Activated B cell treated with CpG ODN at 0.5 μM for 24 hours (primary cell): ENCODE results near the gene STXBP2. TPM values are rescaled to one million over a fixed set of nuclear protein-coding genes. Genes with fewer than 3 reads are reported as not detected.

Experiments used
- ATAC-seq: fragments of 200-7000 bp; cut with Tn5 transposase; one replicate; pipeline ENCODE4 v1.10.0; 2021; ENCODE audit warnings: low read depth, mild to moderate bottlenecking, moderate library complexity
- CTCF ChIA-PET: fragments of 350-600 bp; sonication (Branson Sonifier 250); formaldehyde crosslinking; loops from one replicate; lab custom pipeline; 2021; ENCODE audit warnings: antibody characterized with exemption; lab: Charles Lee
- POLR2A ChIA-PET: fragments of 350-600 bp; sonication (Branson Sonifier 250); formaldehyde crosslinking; loops from one replicate; lab custom pipeline; 2021; ENCODE audit warnings: antibody characterized with exemption; lab: Charles Lee
- DNase-seq: peaks from one replicate; pipeline ENCODE4 v3.0.0; 2022
- H3K27ac Mint-ChIP-seq: one replicate; pipeline ENCODE4 v1.8.0; 2020; ENCODE audit warnings: mixed read lengths
- H3K27me3 Mint-ChIP-seq: one replicate; pipeline ENCODE4 v1.8.0; 2021; ENCODE audit warnings: mixed read lengths
- H3K36me3 Mint-ChIP-seq: one replicate; pipeline ENCODE4 v1.8.0; 2021; ENCODE audit warnings: low read depth, mixed read lengths
- H3K4me1 Mint-ChIP-seq: one replicate; pipeline ENCODE4 v1.8.0; 2021; ENCODE audit warnings: mixed read lengths
- H3K4me3 Mint-ChIP-seq: one replicate; pipeline ENCODE4 v1.8.0; 2020; ENCODE audit warnings: mild to moderate bottlenecking, mixed read lengths
- H3K9me3 Mint-ChIP-seq: one replicate; pipeline ENCODE4 v1.8.0; 2020; ENCODE audit warnings: mixed read lengths
- intact Hi-C: fragments of 100-400 bp; cut with micrococcal nuclease; formaldehyde crosslinking; loops from one replicate; pipeline ENCODE4 v1.15.1; 2024
- total RNA-seq: library from RNA; stranded (reverse); gene quantifications from 2 replicates; pipeline ENCODE4 v1.2.3, GENCODE V29; 2022
- TF ChIP-seq, protein P1 (sequence below): fragments of 200-600 bp; IDR thresholded peaks from one replicate; pipeline ENCODE4 v1.8.0; 2022; ENCODE audit warnings: antibody characterized with exemption, mild to moderate bottlenecking

STXBP2 gene
- total RNA-seq, 1 donor from 2014 or later: 176 TPM

DNA sequence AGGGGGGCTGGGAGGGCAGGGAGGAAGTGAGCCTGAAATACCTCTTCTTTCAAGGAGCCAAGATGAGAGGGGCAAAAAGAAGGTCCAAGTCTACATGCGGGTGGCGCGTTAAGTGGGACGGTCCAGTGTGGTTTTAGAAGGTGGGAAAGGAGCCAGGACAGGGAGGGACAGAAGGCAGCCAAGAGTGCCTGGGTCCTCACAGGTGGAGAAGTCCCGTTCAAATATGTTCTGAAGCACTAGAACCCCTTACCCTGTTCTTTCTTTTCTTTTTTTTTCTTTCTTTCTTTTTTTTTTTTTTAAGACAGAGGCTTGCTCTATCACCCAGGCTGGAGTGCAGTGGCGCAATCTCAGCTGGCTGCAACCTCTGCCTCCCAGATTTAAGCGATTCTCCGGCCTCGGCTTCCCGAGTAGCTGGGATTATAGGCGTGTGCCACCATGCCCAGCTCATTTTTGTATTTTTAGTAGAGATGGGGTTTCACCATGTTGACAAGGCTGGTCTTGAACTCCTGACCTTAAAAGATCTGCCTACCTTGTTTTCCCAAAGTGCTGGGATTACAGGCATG, 33.9 kb upstream of the STXBP2 start:
- intact Hi-C loops: no loop called here
- H3K9me3 Mint-ChIP-seq: no peaks in the 10 kb centered on the region
- CTCF ChIA-PET: no interaction called here
- ATAC-seq (no peak), DNase-seq (no peak)
- peaks cover 21% of the 10 kb centered on the region for H3K27me3 Mint-ChIP-seq
- no peaks in the 10 kb centered on the region for H3K36me3 Mint-ChIP-seq
- POLR2A ChIA-PET: no interaction called here
- H3K4me1 Mint-ChIP-seq: no peaks in the 10 kb centered on the region
- no peak overlapping the region for H3K4me3 Mint-ChIP-seq
- TF ChIP-seq, protein P1, sequence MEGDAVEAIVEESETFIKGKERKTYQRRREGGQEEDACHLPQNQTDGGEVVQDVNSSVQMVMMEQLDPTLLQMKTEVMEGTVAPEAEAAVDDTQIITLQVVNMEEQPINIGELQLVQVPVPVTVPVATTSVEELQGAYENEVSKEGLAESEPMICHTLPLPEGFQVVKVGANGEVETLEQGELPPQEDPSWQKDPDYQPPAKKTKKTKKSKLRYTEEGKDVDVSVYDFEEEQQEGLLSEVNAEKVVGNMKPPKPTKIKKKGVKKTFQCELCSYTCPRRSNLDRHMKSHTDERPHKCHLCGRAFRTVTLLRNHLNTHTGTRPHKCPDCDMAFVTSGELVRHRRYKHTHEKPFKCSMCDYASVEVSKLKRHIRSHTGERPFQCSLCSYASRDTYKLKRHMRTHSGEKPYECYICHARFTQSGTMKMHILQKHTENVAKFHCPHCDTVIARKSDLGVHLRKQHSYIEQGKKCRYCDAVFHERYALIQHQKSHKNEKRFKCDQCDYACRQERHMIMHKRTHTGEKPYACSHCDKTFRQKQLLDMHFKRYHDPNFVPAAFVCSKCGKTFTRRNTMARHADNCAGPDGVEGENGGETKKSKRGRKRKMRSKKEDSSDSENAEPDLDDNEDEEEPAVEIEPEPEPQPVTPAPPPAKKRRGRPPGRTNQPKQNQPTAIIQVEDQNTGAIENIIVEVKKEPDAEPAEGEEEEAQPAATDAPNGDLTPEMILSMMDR: no peak
- H3K27ac Mint-ChIP-seq: no peak overlapping the region

GRCh38 chr19:7603919-7604318, 33.0 kb upstream of the STXBP2 start:
- POLR2A ChIA-PET: interaction anchor here (0.6 kb wide), 1 partner anchor 582 kb away, joined by 8 read pairs; no protein-coding TSS in a partner anchor
- Mint-ChIP-seq H3K4me1 (no peaks in the 10 kb centered on the region), H3K27me3 (peaks cover 13% of the 10 kb centered on the region), H3K9me3 (no peaks in the 10 kb centered on the region), H3K27ac (no peak overlapping the region), H3K36me3 (no peaks in the 10 kb centered on the region), H3K4me3 (no peak overlapping the region)
- intact Hi-C loops: no loop called here
- TF ChIP-seq, protein P1: no peak
- DNase-seq (no peak), ATAC-seq (no peak)
- CTCF ChIA-PET: no interaction called here

DNA sequence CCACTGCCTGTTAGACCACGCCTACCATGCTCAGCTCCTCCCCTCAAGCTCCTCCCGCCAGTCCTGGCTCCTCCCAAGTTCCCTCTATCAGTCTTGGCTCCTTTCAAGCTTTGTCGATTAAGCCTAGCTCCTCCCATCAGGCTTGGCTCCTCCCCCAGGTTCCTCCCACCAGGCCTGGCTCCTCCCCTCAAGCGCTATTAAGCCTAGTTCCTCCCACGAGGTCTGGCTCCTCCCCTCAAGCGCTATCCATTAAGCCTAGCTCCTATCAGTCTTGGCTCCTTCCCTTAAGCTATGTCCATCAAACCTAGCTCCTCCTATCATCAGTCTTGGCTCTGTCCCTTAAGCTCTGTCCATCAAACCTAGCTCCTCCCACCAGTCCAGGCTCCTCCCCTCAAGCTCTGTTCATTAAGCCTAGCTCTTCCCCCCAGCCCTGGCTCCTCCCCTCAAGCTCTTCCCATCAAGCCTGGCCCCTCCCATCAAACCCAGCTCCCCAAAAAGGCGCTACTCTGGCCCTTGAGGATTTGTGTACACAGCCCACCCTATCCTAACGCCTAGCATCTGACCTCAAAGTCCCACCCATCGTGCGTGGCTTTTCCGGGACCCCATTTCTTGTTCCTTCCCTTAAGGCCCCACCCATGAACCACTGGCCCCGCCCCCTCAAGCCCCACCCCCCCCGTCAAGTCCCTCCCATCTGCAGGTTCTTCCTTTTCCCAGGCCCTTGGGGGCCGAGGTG, 31.3 kb upstream of the STXBP2 start:
- ATAC-seq (peak; percentile 61), DNase-seq (no peak)
- Mint-ChIP-seq H3K9me3 (no peaks in the 10 kb centered on the region), H3K36me3 (no peaks in the 10 kb centered on the region), H3K4me3 (no peak overlapping the region), H3K4me1 (no peaks in the 10 kb centered on the region), H3K27ac (no peak overlapping the region), H3K27me3 (peaks cover 13% of the 10 kb centered on the region)
- CTCF ChIA-PET: no interaction called here
- TF ChIP-seq, protein P1: no peak
- POLR2A ChIA-PET: interaction anchor here (0.5 to 0.6 kb wide), 2 partner anchors 53 to 485 kb away, joined by 4 to 6 read pairs; no protein-coding TSS in a partner anchor
- intact Hi-C loops: no loop called here

- POLR2A ChIA-PET: no interaction called here
Observed at GRCh38 chr19:7606289-7606688, 30.6 kb upstream of the STXBP2 start.

More at GRCh38 chr19:7606289-7606688, 30.6 kb upstream of the STXBP2 start:
- no peak overlapping the region for H3K27ac Mint-ChIP-seq
- no peaks in the 10 kb centered on the region for H3K4me1 Mint-ChIP-seq
- intact Hi-C loops: no loop called here
- DNase-seq: no peak
- H3K27me3 Mint-ChIP-seq: peaks cover 13% of the 10 kb centered on the region
- no peaks in the 10 kb centered on the region for H3K36me3 Mint-ChIP-seq
- CTCF ChIA-PET: no interaction called here
- TF ChIP-seq, protein P1: no peak
- no peak for ATAC-seq
- H3K4me3 Mint-ChIP-seq: no peak overlapping the region
- no peaks in the 10 kb centered on the region for H3K9me3 Mint-ChIP-seq
